Tibial nerve (tissue), 4 donors: Measurements from ENCODE around the gene CAB39L.

ENCODE experiments used
- CTCF ChIP-seq, 5 experiments: fragments of 200-600 bp in 3 of 5; fragments of 450-650 bp in 2 of 5; sonication (generic) in 3 of 5; IDR thresholded peaks; one replicate each; pipeline ENCODE4 v1.5.1; 2016 to 2019; ENCODE audit warnings: antibody characterized with exemption in 5 of 5, mild to moderate bottlenecking in 3 of 5, moderate library complexity in 2 of 5
- EP300 ChIP-seq, 2 donors: sonication (generic); formaldehyde crosslinking; IDR thresholded peaks; one replicate each; pipeline ENCODE4 v1.6.1; 2017; ENCODE audit warnings: antibody characterized with exemption in 2 of 2, mild to moderate bottlenecking in 1 of 2
- POLR2A ChIP-seq, 2 donors: fragments of 450-650 bp; IDR thresholded peaks; one replicate each; pipeline ENCODE4 v1.6.1; 2017; ENCODE audit warnings: antibody characterized with exemption in 2 of 2, mild to moderate bottlenecking in 2 of 2, moderate library complexity in 2 of 2

GRCh38 chr13:49429121-49429520, 14.7 kb downstream of the CAB39L start:
- TF ChIP-seq CTCF (IDR thresholded peaks at IDR 0.05) (no peak), POLR2A (IDR thresholded peaks at IDR 0.05) (no peak), EP300 (IDR thresholded peaks at IDR 0.05) (no peak)
